Nephron (organoid): ENCODE measurements around the gene KRT71.

Experiments used
- H3K27ac Mint-ChIP-seq, 3 experiments: 2 replicates each; pipeline ENCODE4 v1.8.0; 2020; ENCODE audit warnings: mixed read lengths in 3 of 3, mild to moderate bottlenecking in 2 of 3, moderate library complexity in 1 of 3
- H3K27me3 Mint-ChIP-seq: 2 replicates; pipeline ENCODE4 v1.8.0; 2021; ENCODE audit warnings: low read depth, mild to moderate bottlenecking, moderate library complexity, mixed read lengths
- H3K36me3 Mint-ChIP-seq: 2 replicates; pipeline ENCODE4 v1.8.0; 2020; ENCODE audit warnings: low read depth, mixed read lengths
- H3K4me1 Mint-ChIP-seq: 2 replicates; pipeline ENCODE4 v1.8.0; 2020; ENCODE audit warnings: mixed read lengths
- H3K4me3 Mint-ChIP-seq, 3 experiments: 2 replicates each; pipeline ENCODE4 v1.8.0; 2020; ENCODE audit warnings: mild to moderate bottlenecking in 3 of 3, mixed read lengths in 3 of 3, moderate library complexity in 2 of 3
- H3K9me3 Mint-ChIP-seq: 2 replicates; pipeline ENCODE4 v1.8.0; 2020; ENCODE audit warnings: mixed read lengths
- TF ChIP-seq, protein P1 (sequence below), 3 experiments: fragments of 200-600 bp; sonication (generic); IDR thresholded peaks; one replicate each; pipeline ENCODE4 v1.5.0; 2021; ENCODE audit warnings: antibody characterized with exemption in 3 of 3; ENCODE audit not compliant: unreplicated experiment in 3 of 3

Gene KRT71

DNA sequence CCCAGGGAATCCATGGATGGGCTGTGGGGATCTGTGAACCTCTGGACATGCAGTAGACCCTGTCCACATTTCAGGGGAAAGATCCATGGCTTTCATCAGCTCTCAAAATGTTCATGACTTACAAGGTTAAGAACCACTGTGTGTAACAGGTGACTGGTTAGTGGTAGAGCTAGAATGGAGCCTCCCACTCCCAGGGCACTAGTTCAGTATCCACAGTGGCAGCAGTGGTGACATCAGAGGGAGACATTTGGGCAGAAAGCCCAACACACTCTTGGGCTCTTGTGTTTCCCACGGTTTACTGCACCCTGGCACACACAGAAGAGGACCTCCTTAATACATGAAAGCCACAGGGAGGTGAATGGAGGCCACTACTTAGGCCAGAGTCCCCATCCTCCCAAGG is 11.6 kb upstream of the KRT71 start:
- Mint-ChIP-seq H3K9me3 (no peaks in the 10 kb centered on the region), H3K27me3 (peaks cover 34% of the 10 kb centered on the region), H3K27ac (no peak overlapping the region), H3K4me3 (no peak overlapping the region), H3K36me3 (no peaks in the 10 kb centered on the region), H3K4me1 (no peaks in the 10 kb centered on the region)
- TF ChIP-seq, protein P1, sequence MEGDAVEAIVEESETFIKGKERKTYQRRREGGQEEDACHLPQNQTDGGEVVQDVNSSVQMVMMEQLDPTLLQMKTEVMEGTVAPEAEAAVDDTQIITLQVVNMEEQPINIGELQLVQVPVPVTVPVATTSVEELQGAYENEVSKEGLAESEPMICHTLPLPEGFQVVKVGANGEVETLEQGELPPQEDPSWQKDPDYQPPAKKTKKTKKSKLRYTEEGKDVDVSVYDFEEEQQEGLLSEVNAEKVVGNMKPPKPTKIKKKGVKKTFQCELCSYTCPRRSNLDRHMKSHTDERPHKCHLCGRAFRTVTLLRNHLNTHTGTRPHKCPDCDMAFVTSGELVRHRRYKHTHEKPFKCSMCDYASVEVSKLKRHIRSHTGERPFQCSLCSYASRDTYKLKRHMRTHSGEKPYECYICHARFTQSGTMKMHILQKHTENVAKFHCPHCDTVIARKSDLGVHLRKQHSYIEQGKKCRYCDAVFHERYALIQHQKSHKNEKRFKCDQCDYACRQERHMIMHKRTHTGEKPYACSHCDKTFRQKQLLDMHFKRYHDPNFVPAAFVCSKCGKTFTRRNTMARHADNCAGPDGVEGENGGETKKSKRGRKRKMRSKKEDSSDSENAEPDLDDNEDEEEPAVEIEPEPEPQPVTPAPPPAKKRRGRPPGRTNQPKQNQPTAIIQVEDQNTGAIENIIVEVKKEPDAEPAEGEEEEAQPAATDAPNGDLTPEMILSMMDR (IDR thresholded peaks at IDR 0.05; ENCODE audit: unreplicated experiment in 3 of 3), result no peak

DNA sequence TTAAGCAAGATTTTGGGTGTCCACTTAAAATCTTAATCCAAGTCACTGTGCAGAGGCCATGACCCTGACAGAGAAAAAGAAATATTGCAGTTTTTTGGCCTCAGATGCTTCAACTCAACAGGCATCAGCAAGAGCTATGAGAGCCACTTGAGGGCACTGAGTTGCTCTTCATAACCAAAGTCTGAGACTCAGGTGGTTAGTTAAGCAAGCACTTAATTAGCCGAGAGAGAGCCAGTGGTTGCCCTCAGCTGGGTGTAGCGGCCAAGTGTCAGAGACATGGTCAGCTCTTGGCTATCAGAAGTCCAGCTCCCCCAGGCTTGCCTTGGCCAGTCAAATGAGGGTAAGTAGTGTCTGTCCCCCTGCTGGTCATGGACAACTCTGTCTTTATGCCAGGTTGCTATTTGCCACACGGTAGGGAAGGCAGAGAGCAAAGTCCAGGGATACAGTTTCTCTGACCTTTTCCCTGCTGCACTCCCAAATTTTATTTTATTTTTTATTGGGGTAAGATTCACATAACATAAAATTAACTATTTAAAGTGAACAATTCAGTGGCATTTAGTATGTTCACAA is 9.0 kb upstream of the KRT71 start:
- H3K4me1 Mint-ChIP-seq, result no peaks in the 10 kb centered on the region
- no peaks in the 10 kb centered on the region for H3K36me3 Mint-ChIP-seq
- TF ChIP-seq, protein P1 (IDR thresholded peaks at IDR 0.05; ENCODE audit: unreplicated experiment in 3 of 3), result no peak
- H3K27me3 Mint-ChIP-seq, result peaks cover 32% of the 10 kb centered on the region
- H3K27ac Mint-ChIP-seq, result no peak overlapping the region
- H3K9me3 Mint-ChIP-seq, result no peaks in the 10 kb centered on the region
- no peak overlapping the region for H3K4me3 Mint-ChIP-seq

DNA sequence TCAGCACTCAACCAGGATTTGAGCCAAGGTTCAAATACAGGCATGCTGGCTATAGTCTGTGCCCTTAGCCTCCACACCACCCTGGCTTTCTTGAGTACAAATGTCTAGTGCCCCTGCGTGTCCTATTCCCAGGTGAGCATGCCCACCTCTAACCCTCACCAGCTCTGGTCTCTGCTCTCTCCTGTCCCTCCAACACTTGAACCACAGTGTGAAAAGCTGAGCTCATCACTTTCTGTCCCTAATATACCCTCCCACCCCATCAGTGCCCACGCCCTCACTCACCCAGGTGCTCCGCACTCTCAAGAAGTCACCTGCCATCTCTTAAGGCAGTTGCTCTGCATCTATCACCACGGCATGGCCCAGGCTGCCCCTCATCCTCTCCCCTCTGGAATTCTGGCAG is 7.0 kb upstream of the KRT71 start:
- Mint-ChIP-seq H3K4me1 (no peaks in the 10 kb centered on the region), H3K4me3 (no peak overlapping the region), H3K27ac (no peak overlapping the region), H3K27me3 (peaks cover 34% of the 10 kb centered on the region), H3K9me3 (no peaks in the 10 kb centered on the region), H3K36me3 (no peaks in the 10 kb centered on the region)
- TF ChIP-seq, protein P1 (IDR thresholded peaks at IDR 0.05; ENCODE audit: unreplicated experiment in 3 of 3), result no peak

GRCh38 chr12:52558781-52559445 is 6.0 kb upstream of the KRT71 start:
- TF ChIP-seq, protein P1 (IDR thresholded peaks at IDR 0.05; ENCODE audit: unreplicated experiment in 3 of 3), result no peak
- H3K9me3 Mint-ChIP-seq, result no peaks in the 10 kb centered on the region
- no peak overlapping the region for H3K4me3 Mint-ChIP-seq

GRCh38 chr12:52557476-52557875 is 4.5 kb upstream of the KRT71 start:
- Mint-ChIP-seq H3K27ac (no peak overlapping the region), H3K27me3 (peaks cover 29% of the 10 kb centered on the region), H3K4me3 (no peak overlapping the region), H3K4me1 (no peaks in the 10 kb centered on the region), H3K36me3 (no peaks in the 10 kb centered on the region), H3K9me3 (no peaks in the 10 kb centered on the region)
- TF ChIP-seq, protein P1 (IDR thresholded peaks at IDR 0.05; ENCODE audit: unreplicated experiment in 3 of 3), result no peak

More at GRCh38 chr12:52558781-52559445, 6.0 kb upstream of the KRT71 start:
- Mint-ChIP-seq H3K36me3 (no peaks in the 10 kb centered on the region), H3K27ac (no peak overlapping the region), H3K27me3 (peaks cover 30% of the 10 kb centered on the region), H3K4me1 (no peaks in the 10 kb centered on the region)

GRCh38 chr12:52555577-52555976 is 2.6 kb upstream of the KRT71 start:
- no peaks in the 10 kb centered on the region for H3K9me3 Mint-ChIP-seq
- no peaks in the 10 kb centered on the region for H3K36me3 Mint-ChIP-seq
- TF ChIP-seq, protein P1 (IDR thresholded peaks at IDR 0.05; ENCODE audit: unreplicated experiment in 3 of 3), result no peak
- H3K4me3 Mint-ChIP-seq, result no peak overlapping the region
- H3K4me1 Mint-ChIP-seq, result no peaks in the 10 kb centered on the region
- H3K27ac Mint-ChIP-seq, result no peak overlapping the region
- H3K27me3 Mint-ChIP-seq, result peaks cover 32% of the 10 kb centered on the region
